ENCODE data around the gene SLC2A6. TPM values are rescaled to one million over a fixed set of nuclear protein-coding genes. Genes with fewer than 3 reads are reported as not detected.
"Not testable (repeated sequence)": the region's sequence is repeated elsewhere in the genome, so short reads cannot be mapped to it uniquely, and the experiment has no call there.

The SLC2A6 gene
- total RNA-seq, 8 experiments from 2014 or later, result 4.7 to 23.0 (median 9.7) TPM

- H3K4me1 ChIP-seq (replicated peaks in 1 of 2), result peaks cover 17 to 22% of the 10 kb centered on the region in 2 donors
- H3K27ac ChIP-seq, result no peak overlapping the region
- H3K4me3 ChIP-seq, result no peak overlapping the region
- WGBS, 10 experiments, result 60 to 100% (median 96%) methylated on average over 1 to 5 of the region's 11 CpGs; no CpG with 5 or more reads in 7 of the 10 experiments
- no peak for ATAC-seq (replicated peaks in 6 of 8)
- in situ Hi-C loops (cut with MboI; ENCODE audit: low pct_unique_long_range_greater_than_20kb in 2 of 9, low sequenced_read_pairs in 9 of 9, unreplicated experiment in 9 of 9), result no loop called here
These were observed 21.2 kb downstream of the SLC2A6 start for GRCh38 chr9:133457748-133458147.

GRCh38 chr9:133457233-133457632 lies 21.7 kb downstream of the SLC2A6 start:
- Histone ChIP-seq H3K4me3 (no peak overlapping the region), H3K4me1 (replicated peaks in 1 of 2) (peaks cover 17 to 22% of the 10 kb centered on the region in 2 donors), H3K27ac (no peak overlapping the region)
- in situ Hi-C loops (cut with MboI; ENCODE audit: low pct_unique_long_range_greater_than_20kb in 2 of 9, low sequenced_read_pairs in 9 of 9, unreplicated experiment in 9 of 9), result no loop called here
- ATAC-seq (replicated peaks in 6 of 8), result no peak
- WGBS, 10 experiments, result no CpG with 5 or more reads among the region's 13 CpGs

GRCh38 chr9:133456409-133456808 lies 22.5 kb downstream of the SLC2A6 start:
- WGBS, 10 experiments, result 67 to 100% (median 92%) methylated on average over 1 to 4 of the region's 9 CpGs; no CpG with 5 or more reads in 7 of the 10 experiments
- no peak for ATAC-seq (replicated peaks in 6 of 8)

GRCh38 chr9:133455936-133456335 lies 23.0 kb downstream of the SLC2A6 start:
- Histone ChIP-seq H3K4me3 (no peak overlapping the region), H3K4me1 (replicated peaks in 1 of 2) (peaks cover 7 to 12% of the 10 kb centered on the region in 2 donors), H3K27ac (no peak overlapping the region)
- in situ Hi-C loops (cut with MboI; ENCODE audit: low pct_unique_long_range_greater_than_20kb in 2 of 9, low sequenced_read_pairs in 9 of 9, unreplicated experiment in 9 of 9), result no loop called here
- WGBS, 10 experiments, result 55 to 88% methylated on average over 6 to 8 of the region's 11 CpGs; no CpG with 5 or more reads in 8 of the 10 experiments
- no peak for ATAC-seq (replicated peaks in 6 of 8)

More at GRCh38 chr9:133456409-133456808, 22.5 kb downstream of the SLC2A6 start:
- H3K27ac ChIP-seq, result no peak overlapping the region
- no peak overlapping the region for H3K4me3 ChIP-seq
- in situ Hi-C loops (cut with MboI; ENCODE audit: low pct_unique_long_range_greater_than_20kb in 2 of 9, low sequenced_read_pairs in 9 of 9, unreplicated experiment in 9 of 9), result no loop called here
- peaks cover 12 to 17% of the 10 kb centered on the region in 2 donors for H3K4me1 ChIP-seq (replicated peaks in 1 of 2)

GRCh38 chr9:133454943-133455673 lies 23.8 kb downstream of the SLC2A6 start:
- H3K4me1 ChIP-seq (replicated peaks in 1 of 2), result peaks cover 5 to 7% of the 10 kb centered on the region in 2 donors
- ATAC-seq (replicated peaks in 6 of 8), result no peak
- no peak overlapping the region for H3K4me3 ChIP-seq
- 84 to 100% (median 93%) methylated on average over 1 to 6 of the region's 20 CpGs; no CpG with 5 or more reads in 6 of the 10 experiments for WGBS, 10 experiments
- in situ Hi-C loops (cut with MboI; ENCODE audit: low pct_unique_long_range_greater_than_20kb in 2 of 9, low sequenced_read_pairs in 9 of 9, unreplicated experiment in 9 of 9), result no loop called here
- H3K27ac ChIP-seq, result no peak overlapping the region

- 64 to 100% (median 86%) methylated on average over 2 to 10 of the region's 19 CpGs; no CpG with 5 or more reads in 6 of the 10 experiments for WGBS, 10 experiments
- Histone ChIP-seq H3K4me1 (replicated peaks in 1 of 2) (peaks cover 5 to 7% of the 10 kb centered on the region in 2 donors), H3K27ac (no peak overlapping the region), H3K4me3 (no peak overlapping the region)
- in situ Hi-C loops (cut with MboI; ENCODE audit: low pct_unique_long_range_greater_than_20kb in 2 of 9, low sequenced_read_pairs in 9 of 9, unreplicated experiment in 9 of 9), result no loop called here
- no peak for ATAC-seq (replicated peaks in 6 of 8)
These were observed 24.6 kb downstream of the SLC2A6 start for GRCh38 chr9:133454325-133454724.

GRCh38 chr9:133453651-133454050 lies 25.2 kb downstream of the SLC2A6 start:
- in situ Hi-C loops (cut with MboI; ENCODE audit: low pct_unique_long_range_greater_than_20kb in 2 of 9, low sequenced_read_pairs in 9 of 9, unreplicated experiment in 9 of 9), result no loop called here
- no peak for ATAC-seq (replicated peaks in 6 of 8)
- H3K4me3 ChIP-seq, result no peak overlapping the region
- 40 to 100% (median 86%) methylated on average over 1 to 10 of the region's 11 CpGs; no CpG with 5 or more reads in 3 of the 10 experiments for WGBS, 10 experiments
- H3K4me1 ChIP-seq (replicated peaks in 1 of 2), result peaks cover 1 to 2% of the 10 kb centered on the region in 2 donors
- no peak overlapping the region for H3K27ac ChIP-seq

GRCh38 chr9:133452562-133452961 lies 26.3 kb downstream of the SLC2A6 start:
- Histone ChIP-seq H3K27ac (no peak overlapping the region), H3K4me1 (replicated peaks in 1 of 2) (no peaks in the 10 kb centered on the region), H3K4me3 (no peak overlapping the region)
- ATAC-seq (replicated peaks in 6 of 8), result no peak
- in situ Hi-C loops (cut with MboI; ENCODE audit: low pct_unique_long_range_greater_than_20kb in 2 of 9, low sequenced_read_pairs in 9 of 9, unreplicated experiment in 9 of 9), result no loop called here
- 20 to 100% (median 87%) methylated on average over 1 to 4 of the region's 7 CpGs; no CpG with 5 or more reads in 5 of the 10 experiments for WGBS, 10 experiments

- in situ Hi-C loops (cut with MboI; ENCODE audit: low pct_unique_long_range_greater_than_20kb in 2 of 9, low sequenced_read_pairs in 9 of 9, unreplicated experiment in 9 of 9); H3K4me1 ChIP-seq (replicated peaks in 1 of 2); ATAC-seq (replicated peaks in 6 of 8); H3K4me3 ChIP-seq; H3K27ac ChIP-seq: not testable (repeated sequence)
- WGBS, 10 experiments, result 77 to 100% (median 85%) methylated on average over 3 to 4 of the region's 5 CpGs; no CpG with 5 or more reads in 6 of the 10 experiments
These were observed 27.0 kb downstream of the SLC2A6 start for GRCh38 chr9:133451865-133452264.

GRCh38 chr9:133449760-133450159 lies 29.1 kb downstream of the SLC2A6 start:
- ATAC-seq (replicated peaks in 6 of 8), result no peak

GRCh38 chr9:133448487-133448972 lies 30.4 kb downstream of the SLC2A6 start:
- no peak overlapping the region for H3K4me3 ChIP-seq
- H3K27ac ChIP-seq, result no peak overlapping the region
- H3K4me1 ChIP-seq (replicated peaks in 1 of 2), result no peaks in the 10 kb centered on the region
- in situ Hi-C loops (cut with MboI; ENCODE audit: low pct_unique_long_range_greater_than_20kb in 2 of 9, low sequenced_read_pairs in 9 of 9, unreplicated experiment in 9 of 9), result no loop called here
- WGBS, 10 experiments, result 40 to 100% (median 96%) methylated on average over 1 to 2 of the region's 13 CpGs; no CpG with 5 or more reads in 6 of the 10 experiments
- ATAC-seq (replicated peaks in 6 of 8), result peak in 4 of 8 experiments; percentile 18 to 37 (median 28)

More at GRCh38 chr9:133449760-133450159, 29.1 kb downstream of the SLC2A6 start:
- H3K4me3 ChIP-seq, result no peak overlapping the region
- H3K4me1 ChIP-seq (replicated peaks in 1 of 2), result no peaks in the 10 kb centered on the region
- in situ Hi-C loops (cut with MboI; ENCODE audit: low pct_unique_long_range_greater_than_20kb in 2 of 9, low sequenced_read_pairs in 9 of 9, unreplicated experiment in 9 of 9), result no loop called here
- WGBS, 10 experiments, result 92 to 100% (median 100%) methylated on average over 1 to 2 of the region's 12 CpGs; no CpG with 5 or more reads in 3 of the 10 experiments
- H3K27ac ChIP-seq, result no peak overlapping the region

- in situ Hi-C loops (cut with MboI; ENCODE audit: low pct_unique_long_range_greater_than_20kb in 2 of 9, low sequenced_read_pairs in 9 of 9, unreplicated experiment in 9 of 9), result no loop called here
- 0 to 87% (median 50%) methylated on average over 1 to 6 of the region's 23 CpGs; no CpG with 5 or more reads in 3 of the 10 experiments for WGBS, 10 experiments
- Histone ChIP-seq H3K27ac (no peak overlapping the region), H3K4me1 (replicated peaks in 1 of 2) (no peaks in the 10 kb centered on the region), H3K4me3 (no peak overlapping the region)
- ATAC-seq (replicated peaks in 6 of 8), result no peak
These were observed 33.5 kb downstream of the SLC2A6 start for GRCh38 chr9:133445293-133445969.

- in situ Hi-C loops (cut with MboI; ENCODE audit: low pct_unique_long_range_greater_than_20kb in 2 of 9, low sequenced_read_pairs in 9 of 9, unreplicated experiment in 9 of 9), result no loop called here
- no peak for ATAC-seq (replicated peaks in 6 of 8)
- 25 to 56% methylated on average over 4 to 5 of the region's 8 CpGs; no CpG with 5 or more reads in 8 of the 10 experiments for WGBS, 10 experiments
- Histone ChIP-seq H3K27ac (no peak overlapping the region), H3K4me1 (replicated peaks in 1 of 2) (no peaks in the 10 kb centered on the region), H3K4me3 (no peak overlapping the region)
These were observed 34.9 kb downstream of the SLC2A6 start for GRCh38 chr9:133443982-133444381.
